Measurements from ENCODE around the gene LDLRAP1.

DNA sequence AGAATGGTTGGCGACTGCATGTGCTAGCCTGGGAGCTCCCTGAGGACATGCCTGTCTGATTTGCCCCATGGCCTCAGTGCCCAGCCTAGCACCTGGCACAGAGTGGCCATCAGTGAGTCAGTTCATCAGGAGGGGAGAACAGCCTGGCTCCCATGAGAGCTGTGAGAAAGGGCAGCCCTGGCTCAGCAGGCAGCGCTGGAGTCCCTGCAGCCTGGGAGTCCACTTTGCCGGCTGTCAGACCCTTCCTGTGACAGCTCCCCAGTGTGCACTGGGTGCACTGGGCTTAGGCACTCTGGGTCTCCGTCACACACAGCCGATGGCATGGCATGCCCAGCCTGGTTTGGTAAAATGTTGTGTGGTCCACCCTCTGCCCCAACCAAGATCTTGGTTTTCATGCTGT lies 28.7 kb downstream of the LDLRAP1 start:
- TF ChIP-seq, protein P1, sequence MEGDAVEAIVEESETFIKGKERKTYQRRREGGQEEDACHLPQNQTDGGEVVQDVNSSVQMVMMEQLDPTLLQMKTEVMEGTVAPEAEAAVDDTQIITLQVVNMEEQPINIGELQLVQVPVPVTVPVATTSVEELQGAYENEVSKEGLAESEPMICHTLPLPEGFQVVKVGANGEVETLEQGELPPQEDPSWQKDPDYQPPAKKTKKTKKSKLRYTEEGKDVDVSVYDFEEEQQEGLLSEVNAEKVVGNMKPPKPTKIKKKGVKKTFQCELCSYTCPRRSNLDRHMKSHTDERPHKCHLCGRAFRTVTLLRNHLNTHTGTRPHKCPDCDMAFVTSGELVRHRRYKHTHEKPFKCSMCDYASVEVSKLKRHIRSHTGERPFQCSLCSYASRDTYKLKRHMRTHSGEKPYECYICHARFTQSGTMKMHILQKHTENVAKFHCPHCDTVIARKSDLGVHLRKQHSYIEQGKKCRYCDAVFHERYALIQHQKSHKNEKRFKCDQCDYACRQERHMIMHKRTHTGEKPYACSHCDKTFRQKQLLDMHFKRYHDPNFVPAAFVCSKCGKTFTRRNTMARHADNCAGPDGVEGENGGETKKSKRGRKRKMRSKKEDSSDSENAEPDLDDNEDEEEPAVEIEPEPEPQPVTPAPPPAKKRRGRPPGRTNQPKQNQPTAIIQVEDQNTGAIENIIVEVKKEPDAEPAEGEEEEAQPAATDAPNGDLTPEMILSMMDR (IDR thresholded peaks at IDR 0.05; ENCODE audit: low read depth, low read length, poor library complexity, severe bottlenecking) = no peak
- no peak for TF ChIP-seq EZH2phosphoT487 (IDR thresholded peaks at IDR 0.05; ENCODE audit: borderline replicate concordance, low read length)

Data from DOHH2 (cell line).